Endothelial cell (in vitro differentiated cells): ENCODE results near the gene DYNC1I1. TPM values are rescaled to one million over a fixed set of nuclear protein-coding genes. Genes with fewer than 3 reads are reported as not detected.

Experiments
- DNase-seq: peaks from one replicate; pipeline ENCODE4 v3.0.0; 2021; ENCODE audit warnings: low spot score
- H3K27ac Mint-ChIP-seq: one replicate; pipeline ENCODE4 v1.8.0; 2021; ENCODE audit warnings: mixed read lengths, inconsistent platforms; ENCODE audit not compliant: unreplicated experiment
- H3K27me3 Mint-ChIP-seq: one replicate; pipeline ENCODE4 v1.8.0; 2021; ENCODE audit warnings: mild to moderate bottlenecking, moderate library complexity, mixed read lengths, inconsistent platforms; ENCODE audit not compliant: unreplicated experiment
- H3K36me3 Mint-ChIP-seq: one replicate; pipeline ENCODE4 v1.8.0; 2021; ENCODE audit warnings: mild to moderate bottlenecking, low read depth, mixed read lengths, inconsistent platforms; ENCODE audit not compliant: unreplicated experiment
- H3K4me1 Mint-ChIP-seq: one replicate; pipeline ENCODE4 v1.8.0; 2021; ENCODE audit warnings: mild to moderate bottlenecking, mixed read lengths, inconsistent platforms; ENCODE audit not compliant: unreplicated experiment
- H3K4me3 Mint-ChIP-seq: one replicate; pipeline ENCODE4 v1.8.0; 2021; ENCODE audit warnings: mild to moderate bottlenecking, mixed read lengths, inconsistent platforms; ENCODE audit not compliant: unreplicated experiment
- H3K9me3 Mint-ChIP-seq: one replicate; pipeline ENCODE4 v1.8.0; 2021; ENCODE audit warnings: mixed read lengths, inconsistent platforms; ENCODE audit not compliant: unreplicated experiment
- CTCF ChIP-seq: fragments of 200-600 bp; sonication (generic); IDR thresholded peaks from one replicate; pipeline ENCODE4 v1.5.0; 2021; ENCODE audit warnings: antibody characterized with exemption; ENCODE audit not compliant: unreplicated experiment
- total RNA-seq: library from RNA; stranded (reverse); fragmentation: NEBNext Ultra II Directional; extraction: Animal tissue kit (Norgen Biotek cat#: 25700); gene quantifications from one replicate; pipeline ENCODE4 v1.2.1, GENCODE V29; 2021; ENCODE audit not compliant: unreplicated experiment

The DYNC1I1 gene
- total RNA-seq, 1 donor from 2014 or later = 3.1 TPM

- Mint-ChIP-seq H3K27me3 (peaks cover 4% of the 10 kb centered on the region), H3K4me1 (no peaks in the 10 kb centered on the region), H3K27ac (no peak overlapping the region), H3K9me3 (no peaks in the 10 kb centered on the region), H3K4me3 (no peak overlapping the region), H3K36me3 (peaks cover 4% of the 10 kb centered on the region)
- no peak for DNase-seq
- no peak for TF ChIP-seq CTCF
These were observed 343.8 kb downstream of the DYNC1I1 start for GRCh38 chr7:96116173-96116572.

GRCh38 chr7:96118449-96119001 lies 346.2 kb downstream of the DYNC1I1 start:
- no peak for TF ChIP-seq CTCF
- Mint-ChIP-seq H3K9me3 (no peaks in the 10 kb centered on the region), H3K4me3 (no peak overlapping the region), H3K27me3 (peaks cover 4% of the 10 kb centered on the region), H3K27ac (no peak overlapping the region), H3K36me3 (peaks cover 4% of the 10 kb centered on the region), H3K4me1 (peaks cover 7% of the 10 kb centered on the region)
- DNase-seq = no peak

- Mint-ChIP-seq H3K4me1 (peaks cover 12% of the 10 kb centered on the region), H3K36me3 (peaks cover 4% of the 10 kb centered on the region), H3K27me3 (peaks cover 4% of the 10 kb centered on the region), H3K27ac (no peak overlapping the region), H3K4me3 (no peak overlapping the region), H3K9me3 (no peaks in the 10 kb centered on the region)
- no peak for TF ChIP-seq CTCF
- DNase-seq = no peak
These were observed 348.3 kb downstream of the DYNC1I1 start for GRCh38 chr7:96120445-96121225.

GRCh38 chr7:96121752-96122151 lies 349.4 kb downstream of the DYNC1I1 start:
- Mint-ChIP-seq H3K36me3 (peaks cover 4% of the 10 kb centered on the region), H3K4me3 (no peak overlapping the region), H3K27me3 (peaks cover 4% of the 10 kb centered on the region), H3K4me1 (peaks cover 12% of the 10 kb centered on the region), H3K27ac (no peak overlapping the region), H3K9me3 (no peaks in the 10 kb centered on the region)
- DNase-seq = no peak
- TF ChIP-seq CTCF = no peak

- H3K4me1 Mint-ChIP-seq = peaks cover 12% of the 10 kb centered on the region
- H3K27me3 Mint-ChIP-seq = no peaks in the 10 kb centered on the region
- no peaks in the 10 kb centered on the region for H3K9me3 Mint-ChIP-seq
- no peak overlapping the region for H3K4me3 Mint-ChIP-seq
- DNase-seq = no peak
- H3K36me3 Mint-ChIP-seq = peaks cover 4% of the 10 kb centered on the region
- no peak overlapping the region for H3K27ac Mint-ChIP-seq
- no peak for TF ChIP-seq CTCF
These were observed 350.4 kb downstream of the DYNC1I1 start for GRCh38 chr7:96122746-96123145.
